Measurements from ENCODE around the gene ECE1.

DNA sequence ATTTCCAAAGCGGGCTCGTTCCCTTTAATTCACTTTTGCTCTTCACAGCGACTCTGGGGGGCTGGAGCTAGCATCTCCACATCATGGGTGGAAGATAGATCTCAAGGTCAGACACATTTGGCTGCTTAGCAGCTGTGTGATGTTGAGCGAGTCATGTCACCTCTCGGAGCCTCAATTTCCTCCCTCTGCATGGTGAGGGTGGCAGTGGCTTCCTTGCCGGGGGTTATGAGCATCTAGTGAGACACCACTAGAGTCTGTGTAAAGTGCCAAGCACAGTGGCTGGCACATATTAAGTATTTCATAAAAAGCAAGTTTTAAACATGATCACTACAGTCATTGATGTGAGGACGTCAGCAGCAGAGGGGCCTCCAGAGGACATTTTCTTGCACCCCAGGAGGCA, 16.9 kb upstream of the ECE1 start:
- TF ChIP-seq SP1 (IDR thresholded peaks at IDR 0.05) (no peak), L3MBTL2 (conservative IDR thresholded peaks at IDR 0.05) (no peak), ZNF384 (IDR thresholded peaks at IDR 0.05) (no peak), FOXA1 (IDR thresholded peaks at IDR 0.05) (no peak)

All from HEK293T (cell line).